ENCODE results near the gene AMFR.

GRCh38 chr16:56362057-56362655, 63.2 kb downstream of the AMFR start:
- TF ChIP-seq ELF1 (IDR thresholded peaks at IDR 0.05; ENCODE audit: borderline replicate concordance, low read depth) (no peak), EZH2 (IDR thresholded peaks at IDR 0.05) (no peak), MAX (IDR thresholded peaks at IDR 0.05) (no peak), CTCF (IDR thresholded peaks at IDR 0.05 in 2 of 3, conservative IDR thresholded peaks at IDR 0.05 in 1 of 3; ENCODE audit: borderline replicate concordance in 1 of 3, insufficient read depth in 1 of 3, low read depth in 2 of 3, low read length in 2 of 3) (no peak), ZBTB33 (IDR thresholded peaks at IDR 0.05; ENCODE audit: extremely low read depth, insufficient replicate concordance, low read length) (no peak), RAD21 (IDR thresholded peaks at IDR 0.05; ENCODE audit: low read depth) (no peak), YY1 (IDR thresholded peaks at IDR 0.05; ENCODE audit: extremely low read depth, insufficient replicate concordance, low read depth, low read length) (no peak), POLR2A (IDR thresholded peaks at IDR 0.05; ENCODE audit: borderline replicate concordance, extremely low read depth, insufficient read depth, insufficient read length) (no peak), ZNF274 (IDR thresholded peaks at IDR 0.05; ENCODE audit: low read depth, low read length) (no peak), FOSL1 (IDR thresholded peaks at IDR 0.05; ENCODE audit: low read depth) (no peak), POLR2AphosphoS5 (IDR thresholded peaks at IDR 0.05; ENCODE audit: low read depth, low read length) (no peak)

All from HCT116 (cell line).